G401.6 (cell line): ENCODE data around the gene NTM.
"Not testable (repeated sequence)": the region's sequence is repeated elsewhere in the genome, so short reads cannot be mapped to it uniquely, and the experiment has no call there.

Source experiments
- FAIRE-seq: peaks from 2 replicates; lab custom pipeline; 2012; peaks lifted over from hg19 to GRCh38; lab: Jason Lieb, UNC

NTM gene

DNA sequence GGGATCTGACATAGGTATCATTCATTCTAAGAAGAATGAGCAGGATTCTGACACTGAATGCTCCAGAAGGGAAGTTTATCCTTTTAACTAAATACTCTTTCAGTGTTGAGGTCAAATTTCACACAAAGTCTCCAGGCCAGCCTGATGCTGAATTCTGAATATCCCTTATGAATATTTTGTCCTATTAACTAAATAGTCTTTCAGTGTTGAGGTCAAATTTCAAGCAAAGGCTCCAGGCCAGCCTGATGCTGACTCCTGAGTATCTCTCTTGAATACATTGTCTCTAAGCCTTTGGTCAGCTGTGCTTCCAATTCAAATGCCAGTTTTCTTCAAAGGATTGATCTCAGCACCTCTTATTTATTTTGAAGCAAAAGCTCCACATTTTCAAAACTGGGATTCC is 676.8 kb downstream of the NTM start:
- no peak for FAIRE-seq

DNA sequence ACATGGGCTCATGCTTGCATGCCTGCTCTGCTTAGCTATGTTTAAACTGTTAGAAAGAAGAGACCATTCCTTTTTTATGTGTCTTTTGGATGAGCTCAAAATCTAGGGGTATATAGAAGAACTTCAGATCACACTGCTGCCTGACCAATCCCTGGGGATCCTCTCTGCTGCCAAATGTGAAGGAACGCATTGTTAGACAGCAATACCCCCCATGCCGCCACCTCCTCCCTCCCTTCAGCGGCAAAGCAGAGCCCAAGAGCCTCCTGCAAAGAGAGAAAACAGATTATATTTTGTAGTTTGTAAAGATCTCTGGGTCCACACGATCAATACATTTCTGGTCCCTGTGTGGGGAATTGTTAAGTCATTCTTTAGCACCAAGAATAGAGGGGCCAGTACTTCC is 677.6 kb downstream of the NTM start:
- FAIRE-seq: no peak

DNA sequence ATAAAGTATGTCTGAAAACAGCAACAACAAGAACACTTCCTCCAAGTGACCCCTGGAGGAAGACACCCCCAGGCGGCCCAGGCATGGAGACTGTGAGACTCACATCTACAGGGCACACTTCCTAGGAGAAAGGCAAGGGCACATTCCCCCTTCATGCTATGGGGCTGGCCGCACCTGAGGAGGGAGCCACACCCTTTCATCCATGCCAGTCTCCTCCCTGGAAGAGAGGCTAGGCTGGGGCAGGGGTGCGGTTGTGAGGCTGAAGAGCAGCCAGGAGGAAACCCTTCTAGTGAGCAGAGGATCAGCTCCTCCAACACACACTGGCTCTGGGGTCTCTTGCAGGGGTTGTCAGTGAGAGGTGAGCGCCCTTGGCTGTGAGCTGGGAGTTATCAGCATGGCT is 678.8 kb downstream of the NTM start:
- FAIRE-seq: no peak

DNA sequence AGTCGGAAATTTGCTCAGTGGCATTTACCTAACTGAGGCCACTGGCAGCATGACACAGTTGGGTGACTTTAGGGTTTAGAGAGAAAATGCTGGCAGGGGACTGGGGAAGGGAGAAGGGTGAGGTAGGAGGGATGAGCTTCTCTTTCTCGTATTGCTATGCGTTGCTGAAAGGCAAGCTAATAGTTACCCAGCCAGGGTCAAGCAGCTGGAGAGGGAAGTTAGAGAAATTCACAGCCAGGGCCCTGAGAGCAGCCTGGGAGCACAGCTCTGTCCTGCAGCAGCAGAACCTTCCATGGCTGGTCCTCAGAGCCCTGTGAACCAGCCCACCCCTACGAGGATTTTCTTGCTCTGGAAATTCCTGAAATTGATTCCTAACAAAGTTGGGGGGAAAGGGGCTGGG is 679.6 kb downstream of the NTM start:
- no peak for FAIRE-seq

DNA sequence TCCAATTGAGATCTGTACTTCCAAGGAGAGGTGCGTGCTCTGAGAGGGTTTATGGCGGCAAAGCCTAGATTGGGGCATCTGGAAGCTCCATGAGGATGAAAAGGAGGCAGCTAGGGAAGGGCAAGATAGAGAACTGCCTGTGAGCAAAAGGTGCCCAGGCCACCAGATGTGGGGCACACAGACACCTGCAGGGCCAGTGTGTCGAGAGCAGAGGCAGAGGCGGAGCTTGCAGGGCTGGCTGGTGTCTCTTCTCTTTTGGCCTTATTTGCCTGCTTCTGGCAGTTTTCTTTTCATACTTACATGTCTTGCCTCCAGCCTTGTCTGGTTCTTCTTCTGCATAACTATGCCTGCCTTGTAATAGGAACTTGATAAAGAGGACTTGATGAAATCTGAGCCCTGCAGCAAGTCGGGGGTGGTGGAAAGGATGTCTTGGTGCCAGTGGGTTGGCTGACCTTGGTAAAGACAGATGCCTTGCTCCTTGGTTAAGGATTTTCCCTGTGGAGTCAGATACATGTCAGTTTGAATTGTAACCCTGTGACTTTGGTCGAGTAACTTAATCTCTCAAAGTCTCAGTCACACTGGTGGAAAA is 680.3 kb downstream of the NTM start:
- no peak for FAIRE-seq

DNA sequence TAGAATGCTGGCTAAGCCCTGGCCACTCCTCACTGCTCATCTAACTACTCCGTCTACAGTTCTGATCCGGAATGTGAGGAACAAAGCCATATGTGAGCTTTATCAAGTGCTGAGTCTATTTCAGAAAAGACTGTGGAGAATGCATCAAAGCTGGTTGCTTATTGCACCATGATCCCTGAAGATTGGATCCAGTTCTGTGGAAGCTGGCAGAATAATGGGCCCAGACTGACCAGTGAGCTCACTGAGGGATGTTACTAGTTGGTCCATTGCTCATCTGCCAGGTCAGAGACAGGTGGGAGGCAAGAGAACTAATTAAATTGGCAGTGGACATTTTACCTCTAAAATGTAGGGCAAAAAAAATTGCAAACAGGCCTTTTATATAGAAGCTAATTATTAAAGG is 681.3 kb downstream of the NTM start:
- no peak for FAIRE-seq

DNA sequence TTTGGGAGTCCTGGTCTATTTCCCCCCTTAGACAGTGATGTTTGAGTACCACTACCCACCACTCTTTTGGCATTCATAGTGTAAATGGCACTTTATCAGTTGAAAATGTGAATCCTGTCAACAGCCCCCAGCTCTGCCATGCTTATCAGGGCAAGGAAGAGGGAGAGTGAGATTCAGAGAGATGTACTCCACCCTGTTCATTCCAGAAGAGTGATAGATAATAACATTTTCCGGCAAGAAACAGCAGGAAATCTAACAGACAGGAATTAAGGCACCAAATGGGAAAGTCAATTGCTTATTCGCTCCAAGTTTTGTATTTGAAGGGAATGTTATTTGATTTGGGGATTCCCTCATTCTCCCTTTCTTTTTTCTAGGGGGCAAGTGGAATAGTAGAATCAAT is 681.9 kb downstream of the NTM start:
- no peak for FAIRE-seq

DNA sequence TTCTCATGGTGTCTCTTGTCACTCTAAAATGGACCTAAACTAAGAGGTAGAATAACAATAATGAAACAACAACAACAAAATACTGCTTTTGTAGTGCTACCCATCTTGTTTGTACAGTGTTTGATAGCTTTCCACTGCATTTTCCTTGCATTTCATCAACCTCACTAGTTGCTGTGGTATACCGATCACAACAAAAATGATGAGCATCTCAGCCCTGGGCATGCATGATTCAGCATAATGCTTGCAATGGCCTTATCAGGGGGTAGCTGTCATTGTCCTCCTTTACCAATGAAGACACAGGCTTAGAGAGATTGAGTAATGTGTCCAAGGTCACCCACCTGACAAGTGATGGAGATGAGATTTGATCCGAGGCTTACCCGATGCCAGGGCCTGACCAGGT is 682.5 kb downstream of the NTM start:
- FAIRE-seq: no peak

DNA sequence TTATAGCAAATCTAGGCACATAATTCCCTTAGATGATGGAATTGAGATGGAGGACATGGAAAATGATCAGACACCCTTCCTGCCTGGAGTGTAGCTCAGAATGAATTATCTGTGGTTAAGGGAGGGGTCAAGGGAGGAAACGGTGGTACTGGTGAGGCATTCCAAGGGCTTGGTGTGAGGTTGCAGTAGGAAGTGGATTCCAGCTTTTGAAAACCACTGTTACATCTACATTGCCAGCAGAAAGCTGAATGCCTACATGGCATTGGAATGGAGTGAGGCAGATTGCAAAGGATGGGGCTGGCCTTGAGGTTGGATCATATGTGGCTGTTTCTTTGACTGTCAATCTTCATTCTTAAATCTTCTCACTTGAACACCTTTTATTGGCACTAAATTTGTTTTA is 684.4 kb downstream of the NTM start:
- FAIRE-seq: no peak

DNA sequence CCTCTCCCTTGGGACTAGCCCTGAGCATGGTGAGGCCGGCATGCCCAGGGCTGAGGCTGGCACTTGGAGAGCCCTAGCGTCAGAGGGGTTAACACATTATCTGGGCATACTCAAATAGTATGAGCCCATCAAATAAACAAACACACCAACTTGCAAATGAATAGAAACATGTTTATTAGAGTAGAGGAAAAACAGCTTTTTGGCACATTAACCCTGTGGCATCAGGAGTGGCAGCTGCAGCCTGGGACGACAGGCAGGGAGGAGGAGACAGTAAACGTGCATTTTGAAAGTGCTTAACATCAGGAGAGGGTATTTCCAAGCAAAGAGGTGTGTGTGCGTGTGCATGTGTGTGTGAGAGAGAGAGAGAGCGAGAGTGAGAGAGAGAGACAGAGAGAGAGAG is 684.9 kb downstream of the NTM start:
- FAIRE-seq: no peak

DNA sequence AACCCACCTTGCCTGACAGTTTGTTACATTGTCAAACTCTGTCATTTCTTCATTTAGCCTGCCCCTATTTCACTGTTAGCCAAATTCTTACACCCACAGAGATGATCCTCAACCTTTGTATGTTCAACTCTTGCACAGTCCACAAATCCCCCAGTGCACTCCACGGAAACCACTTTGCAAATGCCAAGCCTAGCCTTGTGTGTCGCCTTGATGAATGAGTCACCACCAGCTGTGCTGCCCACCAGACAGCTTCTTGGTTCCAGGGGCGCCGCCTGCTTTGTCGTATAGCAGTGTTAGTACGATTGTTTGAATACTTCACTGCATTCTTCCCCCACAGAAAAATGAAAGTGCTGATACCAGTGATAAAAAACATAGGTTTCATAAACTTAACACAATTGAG is 686.3 kb downstream of the NTM start:
- FAIRE-seq: no peak

DNA sequence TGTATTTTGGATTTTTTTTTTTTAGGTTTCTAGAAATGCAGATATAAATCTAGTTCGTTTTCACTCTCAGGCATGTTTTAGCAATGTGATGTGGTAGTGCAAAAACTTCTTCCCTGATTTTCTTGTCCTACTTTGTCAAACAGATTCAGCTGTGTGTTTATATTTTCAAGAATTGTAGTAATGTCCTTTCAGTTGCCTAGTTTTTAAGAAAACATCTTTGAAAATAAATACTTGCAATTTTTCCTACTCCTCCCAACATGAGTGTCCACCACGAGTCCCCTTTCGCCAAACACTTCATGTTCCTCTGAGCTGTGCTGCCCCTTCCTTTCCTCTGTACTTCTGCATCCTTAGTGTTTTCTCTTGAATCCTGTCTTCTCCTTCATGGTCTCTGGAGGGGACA is 686.9 kb downstream of the NTM start:
- no peak for FAIRE-seq

DNA sequence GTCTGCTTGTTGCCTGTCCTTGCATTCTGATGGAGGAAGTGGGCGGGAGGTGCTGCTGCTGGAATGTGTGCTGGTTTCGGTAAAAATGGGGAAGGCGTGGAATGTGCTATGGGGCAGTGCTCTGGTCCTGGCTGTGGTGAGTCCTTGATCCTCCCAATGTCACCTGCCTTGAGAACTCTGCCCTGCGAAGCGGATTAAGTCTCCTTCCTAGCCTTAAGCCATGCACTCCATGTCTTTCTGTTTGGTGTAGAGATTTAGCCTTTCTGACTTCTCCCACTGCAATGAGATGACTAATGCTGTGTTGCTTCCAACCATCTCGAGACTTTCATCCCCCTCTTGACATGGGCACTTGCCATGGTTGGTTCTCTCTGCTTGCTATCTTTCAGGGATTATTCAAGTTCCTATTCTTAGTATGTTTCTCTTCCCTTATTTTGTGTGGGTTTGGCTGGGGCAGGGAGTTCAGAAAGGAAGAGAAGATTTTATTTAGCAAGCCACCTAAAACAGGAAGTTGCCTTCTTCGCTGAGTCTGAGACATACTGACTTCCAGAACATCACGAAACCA is 687.9 kb downstream of the NTM start:
- no peak for FAIRE-seq

DNA sequence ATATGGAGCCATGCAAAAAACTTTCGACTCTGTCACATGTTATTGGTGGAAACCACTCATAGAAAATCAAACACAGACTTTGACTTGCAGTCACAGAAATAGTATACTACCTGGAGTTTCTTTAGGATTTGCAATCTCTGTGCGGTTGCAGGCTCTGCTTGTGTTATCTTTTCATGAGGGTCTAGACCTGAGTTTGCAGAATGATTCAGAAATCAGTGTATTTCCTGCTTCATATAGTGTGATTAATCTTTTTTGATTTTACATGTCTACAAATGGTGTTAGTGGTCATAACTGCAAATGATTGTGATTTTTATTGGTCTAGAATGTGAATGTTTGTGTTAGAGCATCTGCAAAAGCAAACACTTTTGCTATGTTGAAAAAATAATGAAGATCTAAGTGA is 690.2 kb downstream of the NTM start:
- FAIRE-seq: no peak

DNA sequence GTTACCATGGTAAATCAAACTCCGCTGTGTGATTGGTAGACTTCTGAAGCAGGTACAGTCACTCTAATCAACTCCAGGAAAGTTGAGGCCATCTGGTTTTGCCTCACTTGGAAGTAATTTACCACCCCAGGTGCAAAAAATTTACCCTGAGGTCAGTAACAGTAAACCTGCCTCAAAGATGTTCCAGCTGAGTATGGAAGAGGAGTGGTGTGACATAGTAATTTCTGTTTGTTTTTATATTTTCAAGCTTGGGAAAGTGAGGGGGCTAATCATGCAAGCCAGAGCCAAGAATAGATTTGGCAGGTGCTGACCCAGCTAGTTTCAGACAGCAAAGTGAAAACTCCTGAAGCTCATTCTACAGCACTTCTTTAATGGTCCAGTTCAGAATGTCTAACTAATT is 691.6 kb downstream of the NTM start:
- FAIRE-seq: no peak

DNA sequence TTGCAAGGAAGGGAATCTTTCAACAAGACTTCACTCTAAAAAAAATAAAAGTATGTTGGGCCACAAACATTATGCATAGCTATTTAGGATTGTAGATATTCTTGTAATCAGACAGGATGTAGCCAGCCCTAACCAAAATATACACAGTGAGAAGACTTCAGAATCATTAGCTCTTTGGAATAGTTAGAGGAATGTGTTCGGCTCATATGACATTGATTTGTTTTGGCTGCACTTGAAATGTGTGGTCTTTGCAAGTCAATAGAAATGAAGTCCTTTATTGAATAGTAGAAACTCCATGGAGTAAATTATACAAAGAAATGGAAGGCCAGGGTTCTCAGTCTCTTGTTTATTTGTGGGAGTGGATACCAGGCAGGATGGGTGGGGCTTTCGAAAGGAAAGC is 692.1 kb downstream of the NTM start:
- FAIRE-seq: no peak

DNA sequence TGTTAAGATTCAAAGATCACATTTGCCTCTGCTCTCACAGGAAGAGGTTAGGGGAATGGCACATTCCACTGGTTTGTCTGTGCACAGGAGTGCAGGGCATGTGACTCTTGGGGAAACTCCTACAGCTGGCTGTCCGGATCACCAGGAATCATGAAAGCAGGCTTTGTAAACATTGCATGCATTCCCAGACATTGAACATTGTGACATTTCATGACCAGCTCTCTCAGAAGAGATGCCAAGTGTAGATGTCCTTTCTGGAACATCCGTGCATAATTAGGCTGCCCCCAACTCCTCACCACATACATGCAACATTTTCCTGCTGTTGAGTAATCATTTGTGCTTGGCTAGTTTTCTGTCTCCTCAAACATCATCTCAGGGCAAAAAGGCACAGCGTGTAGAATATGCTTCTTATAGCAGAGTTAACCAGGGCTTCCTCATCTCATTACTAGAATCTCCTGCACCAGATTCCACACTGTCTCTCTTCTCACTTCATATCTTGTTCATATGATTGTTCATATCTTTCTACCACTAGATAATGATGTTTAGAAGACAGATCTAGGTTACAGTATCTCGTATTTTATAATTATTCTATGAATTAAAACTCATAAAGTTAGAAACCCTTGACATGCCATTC is 694.7 kb downstream of the NTM start:
- no peak for FAIRE-seq

DNA sequence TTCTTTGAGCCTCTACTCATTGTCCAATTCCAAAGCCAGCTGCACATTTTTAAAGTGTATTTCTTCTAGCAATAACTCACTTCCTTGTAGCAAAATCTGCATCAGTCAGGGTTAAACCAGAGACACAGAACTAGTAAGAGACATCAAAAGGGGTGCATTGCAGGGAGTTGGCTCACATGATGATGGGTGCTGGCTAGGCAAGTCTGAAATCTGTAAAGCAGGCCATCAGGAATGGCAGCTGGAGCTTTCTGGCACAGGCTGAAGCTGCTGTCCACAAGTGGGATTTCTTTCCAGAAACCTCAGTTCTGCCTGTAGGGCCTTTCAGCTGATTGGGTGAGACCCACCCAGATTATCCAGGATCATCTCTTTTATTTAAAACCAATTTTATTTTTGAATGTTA is 698.1 kb downstream of the NTM start:
- no peak for FAIRE-seq

DNA sequence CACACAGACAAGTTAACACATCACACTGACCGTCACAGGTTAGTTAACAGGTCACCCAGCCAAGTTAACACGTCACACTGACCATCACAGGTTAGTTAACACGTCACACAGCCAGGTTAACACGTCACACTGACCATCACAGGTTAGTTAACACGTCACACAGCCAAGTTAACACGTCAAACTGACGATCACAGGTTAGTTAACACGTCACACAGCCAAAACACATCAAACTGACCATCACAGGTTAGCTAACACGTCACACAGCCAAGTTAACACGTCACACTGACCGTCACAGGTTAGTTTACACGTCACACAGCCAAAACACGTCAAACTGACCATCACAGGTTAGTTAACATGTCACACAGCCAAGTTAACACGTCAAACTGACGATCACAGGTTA is 699.2 kb downstream of the NTM start:
- FAIRE-seq: not testable (repeated sequence)

DNA sequence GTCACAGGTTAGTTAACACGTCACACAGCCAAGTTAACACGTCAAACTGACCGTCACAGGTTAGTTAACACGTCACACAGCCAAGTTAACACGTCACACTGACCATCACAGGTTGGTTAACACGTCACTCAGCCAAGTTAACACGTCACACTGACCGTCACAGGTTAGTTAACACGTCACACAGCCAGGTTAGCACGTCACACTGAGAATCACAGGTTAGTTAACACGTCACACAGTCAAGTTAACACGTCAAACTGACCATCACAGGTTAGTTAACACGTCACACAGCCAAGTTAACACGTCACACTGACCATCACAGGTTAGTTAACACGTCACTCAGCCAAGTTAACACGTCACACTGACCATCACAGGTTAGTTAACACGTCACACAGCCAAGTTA is 700.5 kb downstream of the NTM start:
- not testable (repeated sequence) for FAIRE-seq

DNA sequence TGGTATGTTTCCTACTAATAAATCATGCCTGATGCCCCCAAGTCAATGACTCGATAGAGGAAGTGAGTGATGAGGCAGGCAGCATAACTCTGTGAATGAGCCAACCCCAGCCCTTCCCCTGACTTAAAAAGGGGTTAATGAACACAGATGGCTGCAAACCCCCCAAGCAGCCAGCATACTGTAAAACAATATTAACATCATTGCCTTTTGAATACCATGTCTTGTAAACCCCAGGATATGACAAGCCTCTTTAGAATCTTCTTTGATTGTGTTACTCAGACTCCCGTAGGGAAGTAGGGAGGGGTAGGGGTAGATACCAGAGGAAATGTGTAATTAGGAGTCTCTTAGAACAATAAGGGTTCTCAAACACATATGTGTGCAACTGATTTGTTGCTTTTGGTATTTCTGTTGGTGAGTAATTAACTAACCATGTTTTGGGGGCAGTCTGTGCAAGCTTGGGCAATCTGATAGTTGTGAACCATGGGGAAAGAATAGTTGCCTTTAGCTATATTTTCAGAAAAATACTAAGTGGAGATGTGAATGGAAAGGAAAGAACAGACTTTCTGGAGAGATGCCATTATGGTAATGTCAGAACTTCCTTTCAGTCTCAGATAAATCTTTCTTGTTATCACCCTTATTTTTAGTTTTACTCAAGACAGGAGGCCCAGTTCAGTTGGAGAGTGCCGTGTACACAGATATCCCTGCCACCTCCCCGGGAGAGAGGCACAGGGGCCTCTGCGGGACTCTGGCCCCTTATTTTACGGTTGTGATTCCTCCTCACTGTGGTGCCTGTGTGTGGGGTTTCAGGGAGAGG is 701.8 kb downstream of the NTM start:
- FAIRE-seq: no peak

DNA sequence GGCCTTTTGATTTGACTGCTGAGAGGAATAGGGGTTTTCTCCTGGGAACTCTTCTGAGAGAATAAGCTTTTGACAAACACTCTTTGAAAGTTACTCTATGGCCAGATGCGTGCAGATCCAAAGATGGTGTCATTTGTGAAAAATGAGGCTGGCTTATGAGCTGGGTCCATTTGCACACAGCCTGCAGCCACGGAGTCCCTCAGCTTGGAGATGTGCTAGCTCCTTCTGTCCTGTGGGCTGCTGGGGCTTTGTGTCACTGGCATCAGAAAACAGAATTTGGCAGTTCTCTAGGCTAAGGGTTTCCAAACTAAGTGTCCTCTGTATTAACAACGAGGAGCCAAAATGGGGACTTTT is 702.4 kb downstream of the NTM start:
- no peak for FAIRE-seq

DNA sequence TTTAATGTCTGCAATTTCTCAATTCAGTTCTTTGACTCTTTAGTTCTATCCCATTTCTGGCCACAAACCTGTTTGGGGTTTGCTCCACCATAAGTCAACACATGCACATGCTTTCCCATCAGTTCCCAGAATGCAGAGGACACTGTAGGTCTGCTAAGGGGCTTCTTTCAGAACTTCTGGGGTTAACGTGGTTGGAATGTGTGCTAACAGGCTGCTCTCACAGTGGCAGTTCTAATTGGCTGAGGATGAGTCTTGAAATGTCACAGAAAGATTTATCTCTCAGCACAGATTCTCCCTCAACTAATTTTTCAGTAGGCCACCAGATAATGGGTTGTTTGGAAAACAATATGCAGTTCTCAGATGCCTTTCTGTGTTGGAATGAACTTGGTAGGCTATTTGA is 703.4 kb downstream of the NTM start:
- FAIRE-seq: no peak

DNA sequence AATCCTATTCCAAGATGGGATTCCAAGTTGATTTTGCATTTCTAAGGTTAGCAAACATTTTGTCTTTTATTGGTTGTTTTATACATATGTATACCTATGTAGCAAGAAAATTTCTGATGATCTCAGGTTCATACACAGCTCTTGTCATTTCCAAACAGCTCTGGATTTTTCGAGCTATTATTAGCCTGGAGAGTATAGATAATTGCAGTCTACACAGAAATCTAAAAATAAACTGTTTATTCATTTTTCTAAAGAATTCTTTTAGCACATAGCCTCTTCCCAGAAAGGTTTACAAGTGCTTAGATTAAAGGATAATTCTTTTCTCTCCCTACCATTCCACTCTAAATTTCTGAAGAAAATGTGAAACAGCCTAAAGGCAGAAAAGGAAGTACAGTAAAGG is 705.0 kb downstream of the NTM start:
- FAIRE-seq: no peak
